Epithelial cell of proximal tubule (primary cell): Measurements from ENCODE around the gene HAP1. TPM values are rescaled to one million over a fixed set of nuclear protein-coding genes. Genes with fewer than 3 reads are reported as not detected.
A peak's percentile ranks its signal among the peaks of the same experiment; 100 is the strongest.
"Not testable (repeated sequence)": the region's sequence is repeated elsewhere in the genome, so short reads cannot be mapped to it uniquely, and the experiment has no call there.

Experiments used
- DNase-seq: peaks from one replicate; pipeline ENCODE4 v3.0.0-alpha.2; 2011; ENCODE audit warnings: low read depth
- H3K4me3 ChIP-seq: 2 replicates; pipeline ENCODE4 v1.5.1; 2011; ENCODE audit warnings: low read depth, mild to moderate bottlenecking, low read length
- CTCF ChIP-seq: conservative IDR thresholded peaks from 2 replicates; pipeline ENCODE4 v1.5.1; 2012; ENCODE audit warnings: low read depth, mild to moderate bottlenecking, low read length
- total RNA-seq: library from RNA; depleted of rRNA; stranded (reverse); fragments of >200 nt; gene quantifications from 2 replicates; pipeline ENCODE4 v1.2.3, GENCODE V29; 2015

The HAP1 gene
- total RNA-seq, 1 donor from 2014 or later: 0.06 TPM

- DNase-seq: no peak
- TF ChIP-seq CTCF: no peak
- H3K4me3 ChIP-seq: peak overlapping the region; percentile 75
Measured at GRCh38 chr17:41691031-41691777, 43.2 kb downstream of the HAP1 start.

- no peak for DNase-seq
- TF ChIP-seq CTCF: no peak
- peak overlapping the region; percentile 75 for H3K4me3 ChIP-seq
Measured at GRCh38 chr17:41690497-41690896, 43.9 kb downstream of the HAP1 start.

GRCh38 chr17:41689497-41690299, 44.7 kb downstream of the HAP1 start:
- peak; percentile 70 for TF ChIP-seq CTCF
- H3K4me3 ChIP-seq: peak overlapping the region; percentile 75
- DNase-seq: no peak

GRCh38 chr17:41688641-41689496, 45.6 kb downstream of the HAP1 start, which contains the start of gene EIF1:
Gene EIF1 (plus strand): TSS chr17:41688885. CDS start chr17:41689039, 154 bp downstream.
- peak within 1 kb of the TSS; percentile 75 for H3K4me3 ChIP-seq
- no peak for TF ChIP-seq CTCF
- DNase-seq: peak; percentile 90

GRCh38 chr17:41687828-41688640, 46.4 kb downstream of the HAP1 start:
- peak overlapping the region; percentile 75 for H3K4me3 ChIP-seq
- peak; percentile 72 for TF ChIP-seq CTCF
- DNase-seq: no peak

GRCh38 chr17:41686281-41686680, 48.2 kb downstream of the HAP1 start:
- DNase-seq: no peak
- TF ChIP-seq CTCF: no peak

GRCh38 chr17:41685753-41686152, 48.7 kb downstream of the HAP1 start:
- not testable (repeated sequence) for DNase-seq, H3K4me3 ChIP-seq

More at GRCh38 chr17:41686281-41686680, 48.2 kb downstream of the HAP1 start:
- H3K4me3 ChIP-seq: no peak overlapping the region
